Measurements from ENCODE around the gene OSBPL2.

GRCh38 chr20:62313460-62314338 is 75.4 kb downstream of the OSBPL2 start:
- no peak for TF ChIP-seq CTCF (IDR thresholded peaks at IDR 0.05 in 8 of 11, conservative IDR thresholded peaks at IDR 0.05 in 3 of 11)
- TF ChIP-seq POLR2A (IDR thresholded peaks at IDR 0.05): no peak
- TF ChIP-seq POLR2AphosphoS5 (IDR thresholded peaks at IDR 0.05): no peak

All from spleen (tissue), 7 donors.